HCT116 (cell line): ENCODE measurements around the gene TRNP1. TPM values are rescaled to one million over a fixed set of nuclear protein-coding genes. Genes with fewer than 3 reads are reported as not detected.

Experiments
- ATAC-seq: fragments of 200-7000 bp; cut with Tn5 transposase; 2 replicates; pipeline ENCODE4 v1.9.1; 2020; ENCODE audit warnings: mild to moderate bottlenecking, moderate library complexity
- BruUV-seq: library from RNA; stranded (reverse); fragments of 400-500 nt; replicated peaks from 2 replicates; lab custom pipeline; 2021; lab: Mats Ljungman, UMichigan
- CTCF ChIA-PET: fragments of 300-600 bp; sonication (Branson Sonifier 250); formaldehyde crosslinking; loops from one replicate; lab custom pipeline; 2021; ENCODE audit warnings: antibody characterized with exemption; lab: Charles Lee
- POLR2A ChIA-PET: fragments of 300-600, 350-600 bp; sonication (Branson Sonifier 250); formaldehyde crosslinking; loops from one replicate; lab custom pipeline; 2021; ENCODE audit warnings: antibody characterized with exemption; lab: Charles Lee
- RAD21 ChIA-PET, 2 experiments: fragments of 300-600 bp; sonication (Branson Sonifier 250); formaldehyde crosslinking; loops; one replicate each; lab custom pipeline; 2023; ENCODE audit warnings: low total read pairs in 2 of 2; ENCODE audit not compliant: uncharacterized antibody in 2 of 2, unreplicated experiment in 2 of 2, low non-redundant PET in 1 of 2; lab: Charles Lee
- DNase-seq: peaks from one replicate; pipeline ENCODE4 v3.0.0-alpha.2; 2010; ENCODE audit warnings: low read depth, low spot score
- H2AFZ ChIP-seq: fragments of 200-600 bp; shearing (Covaris generic), sonication (generic); 2 replicates; pipeline ENCODE4 v1.6.1; 2017; ENCODE audit warnings: low read depth, mixed run types, mixed read lengths, antibody characterized with exemption, low read length; ENCODE audit not compliant: poor library complexity, severe bottlenecking
- H3K27ac ChIP-seq: 2 replicates; pipeline ENCODE4 v1.5.1; 2012; ENCODE audit warnings: low read depth, low read length
- H3K27me3 ChIP-seq: fragments of 200-600 bp; sonication (generic); 2 replicates; pipeline ENCODE4 v1.6.1; 2016; ENCODE audit warnings: mixed run types, low read length, mixed read lengths; ENCODE audit not compliant: insufficient read depth
- H3K36me3 ChIP-seq, 2 experiments: fragments of 200-500 bp in 1 of 2; fragments of 200-600 bp in 1 of 2; sonication (Bioruptor generic) in 1 of 2; sonication (generic) in 1 of 2; 2 replicates each; pipeline versions ENCODE4 v1.5.1 to v1.6.1; 2014 to 2016; ENCODE audit warnings: low read length in 2 of 2, inconsistent platforms in 1 of 2, mixed read lengths in 1 of 2, mixed run types in 1 of 2; ENCODE audit not compliant: insufficient read depth in 2 of 2, control insufficient read depth in 1 of 2
- H3K4me1 ChIP-seq, 2 experiments: fragments of 200-600 bp in 1 of 2; sonication (generic) in 1 of 2; 2 replicates each; pipeline versions ENCODE4 v1.5.1 to v1.6.1; 2012 to 2017; ENCODE audit warnings: low read length in 2 of 2, inconsistent platforms in 1 of 2, mild to moderate bottlenecking in 1 of 2, mixed read lengths in 1 of 2, mixed run types in 1 of 2, moderate library complexity in 1 of 2; ENCODE audit not compliant: insufficient read depth in 2 of 2, control insufficient read depth in 1 of 2
- H3K4me2 ChIP-seq: fragments of 200-600 bp; sonication (generic); 2 replicates; pipeline ENCODE4 v1.6.1; 2017; ENCODE audit warnings: mixed run types, low read length, mixed read lengths
- H3K4me3 ChIP-seq, 2 experiments: fragments of 200-600 bp in 1 of 2; sonication (generic) in 1 of 2; replicated peaks in 1 of 2; 2 replicates each; pipeline ENCODE4 v1.5.1; 2011 to 2016; ENCODE audit warnings: low read length in 2 of 2, control low read depth in 1 of 2, low read depth in 1 of 2, mild to moderate bottlenecking in 1 of 2, mixed read lengths in 1 of 2, mixed run types in 1 of 2
- H3K79me2 ChIP-seq: fragments of 200-600 bp; sonication (generic); 2 replicates; pipeline ENCODE4 v1.6.1; 2017; ENCODE audit warnings: mild to moderate bottlenecking, mixed run types, low read length, moderate library complexity, mixed read lengths; ENCODE audit not compliant: insufficient read depth
- H3K9ac ChIP-seq: fragments of 200-600 bp; sonication (generic); 2 replicates; pipeline ENCODE4 v1.6.1; 2016; ENCODE audit warnings: low read length, mixed read lengths
- H3K9me2 ChIP-seq: fragments of 200-600 bp; sonication (generic), shearing (Covaris generic); 2 replicates; pipeline ENCODE4 v1.6.1; 2017; ENCODE audit warnings: mixed run types, mild to moderate bottlenecking, moderate library complexity; ENCODE audit not compliant: insufficient read depth
- H3K9me3 ChIP-seq, 2 experiments: fragments of 200-500 bp in 1 of 2; fragments of 200-600 bp in 1 of 2; sonication (Bioruptor generic) in 1 of 2; sonication (generic) in 1 of 2; 2 replicates each; pipeline ENCODE4 v1.6.1; 2014 to 2017; ENCODE audit warnings: low read length in 2 of 2, mixed read lengths in 2 of 2, inconsistent platforms in 1 of 2, low read depth in 1 of 2, mild to moderate bottlenecking in 1 of 2, mixed run types in 1 of 2, moderate library complexity in 1 of 2; ENCODE audit not compliant: control insufficient read depth in 1 of 2, insufficient read depth in 1 of 2
- H4K20me1 ChIP-seq: fragments of 200-600 bp; sonication (generic), shearing (Covaris generic); 2 replicates; pipeline ENCODE4 v1.6.1; 2017; ENCODE audit warnings: mixed run types, mild to moderate bottlenecking, moderate library complexity; ENCODE audit not compliant: insufficient read depth
- CEBPB ChIP-seq: IDR thresholded peaks from 2 replicates; pipeline ENCODE4 v1.6.1; 2012; ENCODE audit warnings: low read depth
- ELF1 ChIP-seq: IDR thresholded peaks from 2 replicates; pipeline ENCODE4 v1.6.1; 2012; ENCODE audit warnings: low read depth, borderline replicate concordance
- JUND ChIP-seq: IDR thresholded peaks from 2 replicates; pipeline ENCODE4 v1.6.1; 2012
- POLR2A ChIP-seq: IDR thresholded peaks from 2 replicates; pipeline ENCODE4 v1.7.0; 2011; ENCODE audit warnings: borderline replicate concordance; ENCODE audit not compliant: insufficient read depth, insufficient read length; ENCODE audit errors: extremely low read depth
- SIN3A ChIP-seq: IDR thresholded peaks from 2 replicates; pipeline ENCODE4 v1.6.1; 2012; ENCODE audit warnings: low read depth
- SRF ChIP-seq: IDR thresholded peaks from 2 replicates; pipeline ENCODE4 v1.6.1; 2012; ENCODE audit warnings: low read depth
- TCF7L2 ChIP-seq: IDR thresholded peaks from 2 replicates; pipeline ENCODE4 v1.7.0; 2011; ENCODE audit warnings: borderline replicate concordance, inconsistent platforms; ENCODE audit not compliant: insufficient read depth, insufficient read length; ENCODE audit errors: extremely low read depth
- YY1 ChIP-seq: IDR thresholded peaks from 2 replicates; pipeline ENCODE4 v1.6.1; 2011; ENCODE audit warnings: low read length, low read depth, moderate library complexity, mild to moderate bottlenecking; ENCODE audit not compliant: insufficient replicate concordance; ENCODE audit errors: extremely low read depth
- ZNF274 ChIP-seq: fragments of 200-500 bp; sonication (Bioruptor generic); IDR thresholded peaks from 2 replicates; pipeline ENCODE4 v1.6.1; 2014; ENCODE audit warnings: mild to moderate bottlenecking, low read depth, low read length, inconsistent platforms
- intact Hi-C: fragments of 100-400 bp; cut with micrococcal nuclease; formaldehyde crosslinking; loops from 2 replicates; pipeline ENCODE4 v1.10.0; 2022
- total RNA-seq: library from RNA; stranded (reverse); gene quantifications from one replicate; pipeline ENCODE4 v1.2.1, GENCODE V29; 2021; ENCODE audit not compliant: unreplicated experiment
- TF ChIP-seq, protein P1 (sequence below): IDR thresholded peaks from 2 replicates; pipeline ENCODE4 v1.6.1; 2012; ENCODE audit warnings: low read depth
- TF ChIP-seq, protein P2 (sequence below): IDR thresholded peaks from 2 replicates; pipeline ENCODE4 v1.6.1; 2012
- TF ChIP-seq, protein P3 (sequence below): IDR thresholded peaks from 2 replicates; pipeline ENCODE4 v1.6.1; 2012
- TF ChIP-seq, protein P4 (sequence below): IDR thresholded peaks from 2 replicates; pipeline ENCODE4 v1.6.1; 2011; ENCODE audit warnings: mild to moderate bottlenecking, low read length, moderate library complexity; ENCODE audit not compliant: insufficient replicate concordance; ENCODE audit errors: extremely low read depth

The TRNP1 gene
- total RNA-seq, 1 experiment from 2014 or later: 76.9 TPM

DNA sequence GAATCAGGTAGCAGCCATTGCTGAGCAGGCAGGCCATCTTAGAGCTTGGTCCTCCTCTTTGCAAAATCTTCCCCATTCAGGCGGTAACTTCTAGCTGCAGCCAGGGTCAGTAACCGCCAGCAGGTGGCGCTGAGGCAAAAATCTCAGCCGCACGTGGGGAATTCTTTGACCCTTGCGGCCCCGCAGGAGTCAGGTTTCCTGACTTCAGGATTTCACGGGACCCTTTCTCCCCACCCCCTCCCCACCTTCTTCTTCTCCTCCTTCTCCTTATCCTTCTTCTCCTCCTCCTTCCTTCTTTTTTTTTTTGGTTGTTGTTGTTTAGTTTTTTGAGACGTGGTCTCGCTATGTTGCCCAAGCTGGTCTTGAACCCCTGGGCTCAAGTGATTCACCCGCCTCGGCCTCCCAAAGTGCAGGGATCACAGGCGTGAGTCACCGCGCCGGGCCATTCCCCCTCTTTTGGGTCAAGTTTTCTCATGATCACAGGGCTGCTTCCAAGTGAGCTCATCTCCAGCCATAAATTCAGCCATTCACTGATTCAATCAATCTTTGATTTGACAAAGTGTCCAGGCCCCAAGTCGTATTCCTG lies 52.6 kb downstream of the TRNP1 start (continued):
- TF ChIP-seq, protein P1, sequence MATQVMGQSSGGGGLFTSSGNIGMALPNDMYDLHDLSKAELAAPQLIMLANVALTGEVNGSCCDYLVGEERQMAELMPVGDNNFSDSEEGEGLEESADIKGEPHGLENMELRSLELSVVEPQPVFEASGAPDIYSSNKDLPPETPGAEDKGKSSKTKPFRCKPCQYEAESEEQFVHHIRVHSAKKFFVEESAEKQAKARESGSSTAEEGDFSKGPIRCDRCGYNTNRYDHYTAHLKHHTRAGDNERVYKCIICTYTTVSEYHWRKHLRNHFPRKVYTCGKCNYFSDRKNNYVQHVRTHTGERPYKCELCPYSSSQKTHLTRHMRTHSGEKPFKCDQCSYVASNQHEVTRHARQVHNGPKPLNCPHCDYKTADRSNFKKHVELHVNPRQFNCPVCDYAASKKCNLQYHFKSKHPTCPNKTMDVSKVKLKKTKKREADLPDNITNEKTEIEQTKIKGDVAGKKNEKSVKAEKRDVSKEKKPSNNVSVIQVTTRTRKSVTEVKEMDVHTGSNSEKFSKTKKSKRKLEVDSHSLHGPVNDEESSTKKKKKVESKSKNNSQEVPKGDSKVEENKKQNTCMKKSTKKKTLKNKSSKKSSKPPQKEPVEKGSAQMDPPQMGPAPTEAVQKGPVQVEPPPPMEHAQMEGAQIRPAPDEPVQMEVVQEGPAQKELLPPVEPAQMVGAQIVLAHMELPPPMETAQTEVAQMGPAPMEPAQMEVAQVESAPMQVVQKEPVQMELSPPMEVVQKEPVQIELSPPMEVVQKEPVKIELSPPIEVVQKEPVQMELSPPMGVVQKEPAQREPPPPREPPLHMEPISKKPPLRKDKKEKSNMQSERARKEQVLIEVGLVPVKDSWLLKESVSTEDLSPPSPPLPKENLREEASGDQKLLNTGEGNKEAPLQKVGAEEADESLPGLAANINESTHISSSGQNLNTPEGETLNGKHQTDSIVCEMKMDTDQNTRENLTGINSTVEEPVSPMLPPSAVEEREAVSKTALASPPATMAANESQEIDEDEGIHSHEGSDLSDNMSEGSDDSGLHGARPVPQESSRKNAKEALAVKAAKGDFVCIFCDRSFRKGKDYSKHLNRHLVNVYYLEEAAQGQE: no peak

DNA sequence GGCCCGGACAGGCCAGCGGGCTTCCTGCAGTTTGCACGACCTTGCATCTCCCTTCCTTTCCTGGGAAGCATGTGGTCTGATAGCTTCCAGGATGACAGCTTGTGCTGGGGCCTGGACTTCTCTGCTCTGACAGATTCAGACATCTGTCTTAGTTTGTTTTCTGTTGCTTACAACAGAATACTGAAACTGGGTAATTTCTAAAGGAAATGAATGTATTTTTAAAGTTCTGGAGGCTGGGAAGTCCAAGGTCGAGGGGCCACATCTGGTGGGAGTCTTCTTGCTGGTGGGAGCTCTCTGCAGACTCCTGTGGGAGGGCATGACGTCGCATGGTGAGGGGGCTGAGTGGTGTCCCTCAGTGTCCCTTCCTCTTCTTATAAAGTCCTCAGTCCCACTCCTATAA lies 54.4 kb downstream of the TRNP1 start:
- H3K4me3 ChIP-seq: no peak overlapping the region
- no peaks in the 10 kb centered on the region for H3K27me3 ChIP-seq
- H3K4me1 ChIP-seq: peaks cover 9 to 19% of the 10 kb centered on the region in 2 experiments; a peak in 3 of 4 replicates
- H3K36me3 ChIP-seq: no peaks in the 10 kb centered on the region
- no TSS peak for BruUV-seq
- no peak overlapping the region for H3K27ac ChIP-seq
- H3K9ac ChIP-seq: no peak overlapping the region
- intact Hi-C loops: loop anchor here (5.0 to 10.0 kb wide), 3 partner anchors 51 to 557 kb away; partner anchors contain the start of gene AHDC1
- ChIA-PET POLR2A (no interaction called here), CTCF (interaction anchor here (6.6 kb wide), 1 partner anchor 50 kb away, joined by 219 read pairs; no protein-coding TSS in a partner anchor), RAD21 (no interaction called here)
- no peak for ATAC-seq
- TF ChIP-seq, protein P2, sequence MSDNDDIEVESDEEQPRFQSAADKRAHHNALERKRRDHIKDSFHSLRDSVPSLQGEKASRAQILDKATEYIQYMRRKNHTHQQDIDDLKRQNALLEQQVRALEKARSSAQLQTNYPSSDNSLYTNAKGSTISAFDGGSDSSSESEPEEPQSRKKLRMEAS: no peak
- TF ChIP-seq SIN3A (no peak), ELF1 (no peak), CEBPB (no peak), SRF (no peak), POLR2A (no peak), JUND (no peak), TCF7L2 (no peak), YY1 (no peak), ZNF274 (no peak)
- TF ChIP-seq, protein P3, sequence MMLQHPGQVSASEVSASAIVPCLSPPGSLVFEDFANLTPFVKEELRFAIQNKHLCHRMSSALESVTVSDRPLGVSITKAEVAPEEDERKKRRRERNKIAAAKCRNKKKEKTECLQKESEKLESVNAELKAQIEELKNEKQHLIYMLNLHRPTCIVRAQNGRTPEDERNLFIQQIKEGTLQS: no peak
- TF ChIP-seq, protein P4, sequence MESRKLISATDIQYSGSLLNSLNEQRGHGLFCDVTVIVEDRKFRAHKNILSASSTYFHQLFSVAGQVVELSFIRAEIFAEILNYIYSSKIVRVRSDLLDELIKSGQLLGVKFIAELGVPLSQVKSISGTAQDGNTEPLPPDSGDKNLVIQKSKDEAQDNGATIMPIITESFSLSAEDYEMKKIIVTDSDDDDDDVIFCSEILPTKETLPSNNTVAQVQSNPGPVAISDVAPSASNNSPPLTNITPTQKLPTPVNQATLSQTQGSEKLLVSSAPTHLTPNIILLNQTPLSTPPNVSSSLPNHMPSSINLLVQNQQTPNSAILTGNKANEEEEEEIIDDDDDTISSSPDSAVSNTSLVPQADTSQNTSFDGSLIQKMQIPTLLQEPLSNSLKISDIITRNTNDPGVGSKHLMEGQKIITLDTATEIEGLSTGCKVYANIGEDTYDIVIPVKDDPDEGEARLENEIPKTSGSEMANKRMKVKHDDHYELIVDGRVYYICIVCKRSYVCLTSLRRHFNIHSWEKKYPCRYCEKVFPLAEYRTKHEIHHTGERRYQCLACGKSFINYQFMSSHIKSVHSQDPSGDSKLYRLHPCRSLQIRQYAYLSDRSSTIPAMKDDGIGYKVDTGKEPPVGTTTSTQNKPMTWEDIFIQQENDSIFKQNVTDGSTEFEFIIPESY: no peak
- TF ChIP-seq, protein P1: no peak
- no peaks in the 10 kb centered on the region for H3K9me3 ChIP-seq
- no peaks in the 10 kb centered on the region for H3K9me2 ChIP-seq
- H3K4me2 ChIP-seq: no peak overlapping the region
- H3K79me2 ChIP-seq: no peaks in the 10 kb centered on the region
- DNase-seq: no peak
- no peak overlapping the region for H2AFZ ChIP-seq
- no peaks in the 10 kb centered on the region for H4K20me1 ChIP-seq
